ENCODE results near the gene SIDT2.
"Not testable (repeated sequence)": the region's sequence is repeated elsewhere in the genome, so short reads cannot be mapped to it uniquely, and the experiment has no call there.

Gene SIDT2

DNA sequence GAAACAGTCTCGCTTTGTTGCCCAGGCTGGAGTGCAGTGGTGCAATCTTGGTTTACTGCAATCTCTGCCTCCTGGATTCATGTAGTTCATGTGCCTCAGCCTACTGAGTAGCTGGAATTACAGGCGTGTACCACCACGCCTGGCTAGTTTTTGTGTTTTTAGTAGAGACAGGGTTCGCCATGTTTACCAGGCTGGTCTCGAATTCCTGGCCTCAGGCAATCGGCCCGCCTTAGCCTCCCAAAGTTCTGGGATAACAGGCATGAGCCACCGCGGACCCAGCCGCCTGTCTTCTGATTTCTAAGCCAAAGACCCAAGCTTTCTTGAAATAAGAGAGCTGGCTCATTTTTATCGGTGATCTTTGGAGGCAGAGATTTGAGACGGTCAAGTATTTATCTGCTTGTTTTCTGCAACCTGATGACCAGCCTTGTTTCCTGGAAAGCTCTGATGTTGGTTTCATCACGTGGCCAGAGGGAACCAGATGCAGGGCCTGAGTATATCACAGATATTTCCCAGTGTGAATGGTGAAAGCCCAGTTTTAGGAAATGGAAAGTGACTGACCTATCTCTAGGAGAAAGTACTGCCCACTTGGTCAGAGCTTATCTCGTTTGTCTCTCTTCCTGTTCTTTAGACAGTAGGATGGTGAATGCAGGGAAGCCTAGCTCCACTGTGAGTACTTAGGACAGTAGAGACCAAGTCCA is 5.7 kb upstream of the SIDT2 start:
- DNase-seq = no peak

DNA sequence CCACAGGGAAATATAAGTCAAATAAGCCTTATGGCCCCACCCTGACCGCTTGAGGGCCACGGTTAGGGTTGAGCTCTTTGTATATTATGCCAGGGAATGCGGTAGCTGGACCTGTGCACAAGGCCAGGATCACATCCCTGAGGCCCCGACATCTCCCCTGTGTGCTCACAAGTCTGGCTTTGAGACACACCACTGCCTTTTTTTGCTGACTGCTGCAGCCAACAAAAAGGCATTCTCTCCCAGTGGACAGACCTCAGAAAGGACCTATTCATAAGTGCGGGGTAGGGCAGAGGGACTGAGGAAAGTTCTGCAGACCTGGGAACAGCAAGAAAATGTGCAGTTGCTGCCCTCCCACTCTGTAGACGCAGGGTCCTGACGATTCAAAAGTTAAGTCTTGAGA is 3.4 kb upstream of the SIDT2 start:
- no peak for DNase-seq

DNA sequence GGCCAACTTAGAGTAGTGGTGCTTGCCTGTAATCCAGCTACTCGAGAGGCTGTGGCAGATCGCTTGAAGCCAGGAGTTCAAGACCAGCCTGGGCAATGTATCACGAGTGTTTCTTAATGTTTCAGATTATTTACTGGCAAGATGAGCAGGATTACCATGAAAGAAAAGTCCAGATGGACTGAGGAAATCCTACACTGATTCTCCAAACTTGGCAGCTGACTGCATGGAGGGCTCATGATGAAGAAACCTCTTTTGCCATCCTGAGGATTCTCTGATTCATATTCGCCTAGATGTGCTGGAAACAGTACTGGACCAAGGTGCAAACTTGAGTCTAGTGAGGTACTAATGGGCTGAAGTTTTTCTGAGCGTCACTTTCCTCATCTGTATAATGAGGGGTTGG is 2.8 kb upstream of the SIDT2 start:
- no peak for DNase-seq

DNA sequence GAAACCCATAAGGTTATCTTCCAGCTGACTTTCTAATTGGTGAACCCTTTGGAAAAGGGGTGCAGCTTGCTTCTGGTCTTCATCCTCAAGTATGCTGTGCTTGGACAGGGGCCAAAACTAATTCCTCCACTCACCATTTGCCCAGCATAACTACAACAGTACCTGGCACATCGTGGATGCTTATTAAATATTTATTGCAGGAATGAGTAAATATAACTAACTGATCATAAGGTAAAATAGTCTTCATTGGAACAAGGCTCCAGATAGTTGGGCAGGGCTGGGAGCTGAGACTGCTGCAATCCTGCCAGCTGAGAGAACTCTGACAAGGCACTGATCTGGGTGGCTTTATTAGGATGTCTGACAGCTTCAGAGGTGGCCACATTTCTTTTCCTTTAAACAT is 2.4 kb upstream of the SIDT2 start:
- no peak for DNase-seq

DNA sequence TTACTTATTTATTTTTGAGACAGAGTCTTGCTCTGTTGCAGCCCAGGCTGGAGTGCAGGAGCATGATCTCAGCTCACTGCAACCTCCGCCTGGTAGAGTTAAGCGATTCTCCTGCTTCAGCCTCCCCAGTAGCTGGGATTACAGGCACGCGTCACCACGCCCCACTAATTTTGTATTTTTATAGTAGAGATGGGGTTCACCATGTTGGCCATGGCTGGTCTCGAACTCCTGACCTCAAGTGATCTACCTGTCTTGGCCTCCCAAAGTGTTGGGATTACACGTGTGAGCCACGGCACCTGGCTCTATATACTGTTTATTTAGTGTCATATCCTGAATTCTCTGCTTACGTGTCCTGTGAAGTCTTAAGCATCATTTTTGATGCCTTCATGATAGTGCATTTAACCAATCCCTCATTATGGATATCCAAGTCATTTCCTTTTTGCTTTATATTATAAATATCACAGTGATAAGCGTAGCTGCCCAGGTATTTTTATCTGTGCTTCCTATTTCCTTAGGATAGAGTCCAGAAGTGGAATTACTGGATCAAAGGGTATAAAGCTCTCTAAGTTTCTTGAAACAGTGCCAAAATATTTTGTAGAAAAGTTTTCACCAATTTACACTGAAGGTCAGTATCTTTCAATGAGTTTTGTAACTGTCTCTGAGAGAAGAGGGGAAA is 871 bp upstream of the SIDT2 start:
- DNase-seq = no peak

DNA sequence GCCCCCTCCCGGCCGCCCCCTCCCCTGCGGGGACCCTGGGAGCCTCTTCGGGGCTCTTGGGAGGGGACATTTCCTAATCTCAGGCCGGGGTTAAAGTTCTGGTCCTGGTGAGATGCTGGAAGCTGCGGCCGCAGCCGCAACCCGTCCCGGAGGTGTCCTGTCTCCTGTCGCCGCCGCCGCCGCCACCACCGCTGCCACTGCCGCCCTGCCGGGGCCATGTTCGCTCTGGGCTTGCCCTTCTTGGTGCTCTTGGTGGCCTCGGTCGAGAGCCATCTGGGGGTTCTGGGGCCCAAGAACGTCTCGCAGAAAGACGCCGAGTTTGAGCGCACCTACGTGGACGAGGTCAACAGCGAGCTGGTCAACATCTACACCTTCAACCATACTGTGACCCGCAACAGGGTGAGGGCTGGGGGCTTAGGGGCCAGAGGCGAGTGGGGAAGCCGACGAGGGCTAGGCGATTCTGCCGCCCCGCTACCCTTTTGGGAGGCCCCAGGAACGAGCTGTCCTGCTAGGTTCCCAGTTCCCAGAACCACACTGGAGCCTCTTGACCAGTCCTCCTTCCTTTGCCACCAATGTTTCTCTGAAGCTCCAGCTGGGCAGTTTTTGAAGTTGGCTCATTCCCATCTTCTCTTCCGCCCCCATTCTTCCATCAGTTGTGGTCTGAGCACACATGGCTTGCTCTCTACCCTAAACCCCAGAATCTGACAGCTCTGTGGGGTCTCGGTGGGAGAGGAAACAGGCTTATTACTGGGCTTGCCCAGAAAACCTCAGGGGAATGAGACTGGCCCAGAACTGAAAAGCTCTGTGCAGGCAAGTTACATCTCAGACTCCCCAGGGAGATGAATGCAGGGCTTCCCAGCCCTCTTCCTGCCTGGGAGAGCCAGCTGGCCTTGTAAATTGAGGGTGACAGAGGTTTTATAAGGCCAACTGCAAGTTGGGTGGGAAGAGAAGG is 781 bp downstream of the SIDT2 start:
- peak; percentile 50 for DNase-seq

DNA sequence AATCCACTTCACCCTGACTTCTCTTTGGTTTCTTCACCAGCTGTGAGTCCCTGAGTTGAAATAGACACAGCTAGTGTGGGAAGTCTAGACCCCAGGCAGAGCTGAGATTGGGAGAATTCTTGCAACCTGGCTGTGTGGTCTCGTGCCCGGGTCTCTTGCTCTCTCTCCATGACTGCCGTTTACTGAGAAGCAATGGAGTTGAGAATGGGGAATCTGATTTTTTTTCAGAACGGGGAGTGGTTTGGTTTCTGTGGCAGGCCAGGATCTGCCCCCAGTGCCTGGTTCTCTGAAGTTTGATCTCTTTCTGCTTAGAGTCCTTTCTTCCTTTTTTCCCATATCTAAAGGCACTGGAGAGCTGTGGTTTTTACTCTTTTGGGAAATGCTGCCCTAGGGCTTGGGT is 1.5 kb downstream of the SIDT2 start:
- DNase-seq = no peak

DNA sequence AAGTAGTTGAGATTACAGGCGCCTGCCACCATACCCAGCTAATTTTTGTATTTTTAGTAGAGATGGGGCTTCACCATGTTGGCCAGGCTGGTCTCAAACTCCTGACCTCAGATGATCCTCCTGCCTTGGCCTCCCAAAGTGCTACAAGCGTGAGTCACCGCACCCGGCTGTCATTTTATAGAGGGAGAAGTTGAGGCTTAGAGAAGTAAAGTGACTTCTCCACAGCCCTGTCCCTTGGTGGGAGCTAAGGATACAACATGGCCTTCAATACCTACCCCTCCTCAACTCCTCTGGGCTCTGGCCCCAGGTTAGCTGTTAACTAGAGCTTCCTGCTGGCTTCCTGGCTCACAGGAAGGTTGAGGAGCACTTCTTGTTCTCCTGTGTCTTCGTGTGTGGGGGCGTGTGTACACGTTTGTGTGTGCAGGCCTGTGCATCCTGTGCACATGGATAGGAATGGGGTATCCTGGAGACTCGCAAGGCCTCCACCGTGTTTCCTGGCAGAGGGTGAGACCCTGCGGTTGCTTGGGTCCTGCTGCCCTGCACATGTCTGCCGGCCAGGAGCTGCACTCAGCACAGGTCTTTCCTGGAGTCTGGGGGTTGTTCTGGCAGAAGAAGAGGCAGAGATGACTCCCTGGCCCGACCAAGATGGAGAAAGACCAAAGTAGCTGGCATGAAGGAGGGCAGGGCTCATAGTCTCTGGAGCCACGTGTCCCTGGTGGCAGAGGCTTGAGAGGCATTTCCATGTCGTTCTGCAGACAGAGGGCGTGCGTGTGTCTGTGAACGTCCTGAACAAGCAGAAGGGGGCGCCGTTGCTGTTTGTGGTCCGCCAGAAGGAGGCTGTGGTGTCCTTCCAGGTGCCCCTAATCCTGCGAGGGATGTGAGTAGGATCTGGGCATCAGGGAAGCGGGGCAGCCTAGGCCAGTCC is 2.4 kb downstream of the SIDT2 start:
- peak; percentile 59 for DNase-seq

DNA sequence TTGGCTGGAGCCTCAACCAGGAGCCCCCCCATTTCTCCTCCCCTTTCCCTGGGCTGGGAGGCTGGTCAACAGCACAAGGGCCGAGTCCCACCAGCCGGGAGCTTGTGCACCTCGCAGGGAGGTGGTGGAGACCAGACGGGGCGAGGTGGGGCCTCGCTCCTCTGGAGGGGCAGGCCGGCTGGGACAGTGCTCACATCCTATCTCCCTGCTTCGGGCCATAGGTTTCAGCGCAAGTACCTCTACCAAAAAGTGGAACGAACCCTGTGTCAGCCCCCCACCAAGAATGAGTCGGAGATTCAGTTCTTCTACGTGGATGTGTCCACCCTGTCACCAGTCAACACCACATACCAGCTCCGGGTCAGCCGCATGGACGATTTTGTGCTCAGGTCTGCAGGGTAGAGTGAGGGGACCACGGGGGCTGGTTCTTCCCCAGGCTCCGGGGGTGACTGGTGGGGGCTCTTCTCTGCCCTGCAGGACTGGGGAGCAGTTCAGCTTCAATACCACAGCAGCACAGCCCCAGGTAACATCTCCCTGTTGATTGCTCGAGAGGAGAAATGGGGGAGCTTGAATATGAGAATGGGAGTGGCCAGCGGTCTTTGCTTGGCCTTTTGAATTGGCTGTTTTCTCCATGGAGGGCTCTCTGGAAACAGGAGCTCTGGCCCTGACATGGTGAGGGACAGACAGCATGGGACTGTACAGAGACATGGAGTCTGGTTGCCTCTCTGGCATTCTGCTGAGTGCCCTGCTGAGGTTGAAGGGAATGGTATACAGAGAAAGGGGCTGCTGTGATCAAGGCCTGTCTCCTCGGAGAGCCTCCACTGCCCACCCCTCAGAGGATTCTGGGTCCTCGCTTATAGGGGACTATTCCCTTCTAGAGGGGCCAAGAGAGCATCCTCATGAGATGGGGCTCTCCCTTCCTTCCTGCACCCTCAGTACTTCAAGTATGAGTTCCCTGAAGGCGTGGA is 3.3 kb downstream of the SIDT2 start:
- no peak for DNase-seq

DNA sequence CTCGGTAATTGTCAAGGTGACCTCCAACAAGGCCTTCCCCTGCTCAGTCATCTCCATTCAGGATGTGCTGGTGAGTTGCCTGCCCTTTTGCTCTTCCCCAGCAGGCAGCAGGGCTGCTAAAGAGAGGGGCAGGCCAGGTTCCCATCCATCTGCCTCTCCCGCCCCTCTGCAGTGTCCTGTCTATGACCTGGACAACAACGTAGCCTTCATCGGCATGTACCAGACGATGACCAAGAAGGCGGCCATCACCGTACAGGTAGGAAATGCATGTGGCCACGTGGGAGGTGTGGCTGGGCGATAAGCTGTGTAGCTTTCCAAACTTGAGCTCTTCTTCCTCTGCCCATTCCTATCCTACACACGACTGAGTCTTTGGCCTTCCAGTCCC is 4.0 kb downstream of the SIDT2 start:
- DNase-seq = no peak

DNA sequence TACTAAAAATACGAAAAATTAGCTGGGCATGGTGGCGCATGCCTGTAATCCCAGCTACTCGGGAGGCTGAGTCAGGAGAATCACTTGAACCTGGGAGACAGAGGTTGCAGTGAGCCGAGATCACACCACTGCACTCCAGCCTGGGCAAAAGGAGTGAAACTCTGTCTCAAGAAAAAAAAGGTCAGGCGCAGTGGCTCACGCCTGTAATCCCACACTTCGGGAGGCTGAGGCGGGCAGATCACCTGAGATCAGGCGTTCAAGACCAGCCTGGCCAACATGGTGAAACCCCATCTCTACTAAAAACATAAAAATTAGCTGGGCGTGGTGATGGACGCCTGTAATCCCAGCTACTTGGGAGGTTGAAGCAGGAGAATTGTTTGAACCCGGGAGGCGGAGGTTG is 4.6 kb downstream of the SIDT2 start:
- not testable (repeated sequence) for DNase-seq

DNA sequence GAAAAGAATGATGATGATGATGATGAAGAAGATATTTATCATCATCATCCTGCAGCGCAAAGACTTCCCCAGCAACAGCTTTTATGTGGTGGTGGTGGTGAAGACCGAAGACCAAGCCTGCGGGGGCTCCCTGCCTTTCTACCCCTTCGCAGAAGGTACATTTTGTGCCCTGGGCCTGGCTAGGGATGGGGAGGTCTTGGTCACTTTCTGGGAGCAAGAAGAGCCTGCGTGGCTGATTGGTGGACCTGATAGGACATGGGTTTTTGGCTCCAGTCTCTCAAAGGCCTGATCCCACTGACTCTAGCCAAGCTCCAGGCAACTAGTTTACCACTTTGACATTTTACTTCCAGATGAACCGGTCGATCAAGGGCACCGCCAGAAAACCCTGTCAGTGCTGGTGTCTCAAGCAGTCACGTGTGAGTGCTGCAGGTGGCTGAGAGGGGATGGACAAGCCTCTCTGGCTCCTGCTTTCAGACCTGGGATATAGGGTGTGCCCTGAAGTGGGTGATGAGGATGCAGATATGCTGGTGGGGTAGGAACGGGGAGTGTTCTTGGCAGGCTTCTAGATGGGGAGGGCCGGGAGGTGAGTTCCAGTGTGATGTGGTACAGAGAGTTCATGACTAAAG is 5.3 kb downstream of the SIDT2 start:
- DNase-seq = no peak

DNA sequence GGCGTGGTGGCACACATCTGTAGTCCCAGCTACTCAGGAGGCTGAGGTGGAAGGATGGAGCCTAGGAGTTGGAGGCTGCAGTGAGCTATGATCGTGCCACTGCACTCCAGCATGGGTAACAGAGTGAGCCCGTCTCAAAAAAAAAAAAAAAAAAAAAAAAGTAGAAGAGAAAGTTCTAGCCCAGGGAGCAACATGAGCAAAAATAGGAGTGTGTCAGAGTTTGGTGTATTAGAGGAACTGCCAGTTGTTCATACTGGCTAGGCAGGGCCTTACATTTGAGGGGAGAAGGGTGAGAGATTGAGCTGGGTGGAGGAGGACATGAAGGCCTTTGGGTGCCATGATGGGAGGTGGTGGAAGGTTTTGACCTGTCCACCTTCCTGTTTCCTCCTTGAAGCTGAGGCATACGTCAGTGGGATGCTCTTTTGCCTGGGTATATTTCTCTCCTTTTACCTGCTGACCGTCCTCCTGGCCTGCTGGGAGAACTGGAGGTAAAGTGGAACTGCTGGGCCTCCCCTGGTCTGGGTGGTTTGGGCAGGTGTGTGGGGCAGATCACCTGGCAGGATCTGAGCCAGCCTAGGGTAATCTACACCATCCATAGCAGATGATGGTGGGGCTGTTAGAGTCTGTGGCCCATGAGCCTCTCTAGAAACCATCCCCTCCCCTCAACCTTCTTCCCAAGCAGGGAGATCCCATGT is 7.3 kb downstream of the SIDT2 start:
- no peak for DNase-seq

DNA sequence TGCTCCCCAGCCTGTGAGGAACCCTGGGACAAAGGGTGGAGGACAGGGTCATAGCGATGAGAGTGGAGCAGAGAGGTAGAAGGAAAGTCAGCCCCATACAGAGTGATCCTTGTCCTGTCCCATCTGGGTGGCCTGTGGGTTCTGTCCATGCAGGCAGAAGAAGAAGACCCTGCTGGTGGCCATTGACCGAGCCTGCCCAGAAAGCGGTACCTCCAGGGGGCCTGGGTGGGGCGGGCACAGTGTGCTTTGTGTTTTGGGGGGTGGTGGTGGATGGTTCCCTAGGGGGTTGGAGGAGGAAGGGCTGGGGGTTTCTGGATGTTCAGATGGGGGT is 7.9 kb downstream of the SIDT2 start:
- no peak for DNase-seq

DNA sequence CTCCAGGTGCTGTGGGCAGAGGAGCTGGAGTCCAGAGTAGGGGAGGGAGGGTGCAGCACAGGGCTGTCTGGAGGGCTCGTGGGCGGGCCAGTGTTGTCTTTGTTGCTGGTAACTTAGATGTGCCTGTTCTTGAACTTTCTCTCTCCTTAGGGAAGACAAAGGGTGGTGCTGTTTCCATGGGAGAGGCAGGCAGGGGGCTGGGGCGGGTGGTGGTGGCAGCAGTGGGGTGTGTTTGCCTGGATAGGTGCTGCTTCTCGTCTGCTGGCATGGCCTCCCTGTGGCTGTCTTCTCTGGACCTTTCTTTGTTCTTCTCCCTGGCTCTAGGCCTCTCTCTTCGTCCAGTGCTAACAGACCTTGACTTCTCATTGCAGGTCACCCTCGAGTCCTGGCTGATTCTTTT is 8.5 kb downstream of the SIDT2 start:
- no peak for DNase-seq

DNA sequence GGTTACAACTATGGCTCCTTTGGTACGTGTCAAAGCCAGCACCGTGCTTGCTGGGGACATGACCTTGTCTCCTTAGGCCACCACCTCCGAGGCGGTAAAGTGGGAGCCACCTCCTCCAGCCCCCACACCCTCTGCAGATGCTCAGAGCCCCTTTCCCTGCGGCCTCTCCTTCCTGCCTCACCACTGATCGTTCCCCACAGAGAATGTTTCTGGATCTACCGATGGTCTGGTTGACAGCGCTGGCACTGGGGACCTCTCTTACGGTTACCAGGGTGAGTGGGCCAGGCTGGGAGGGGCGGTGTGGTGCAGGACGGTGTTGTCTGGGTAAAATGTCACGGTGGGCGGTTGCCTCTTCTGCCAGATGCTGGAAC is 8.9 kb downstream of the SIDT2 start:
- DNase-seq = no peak

DNA sequence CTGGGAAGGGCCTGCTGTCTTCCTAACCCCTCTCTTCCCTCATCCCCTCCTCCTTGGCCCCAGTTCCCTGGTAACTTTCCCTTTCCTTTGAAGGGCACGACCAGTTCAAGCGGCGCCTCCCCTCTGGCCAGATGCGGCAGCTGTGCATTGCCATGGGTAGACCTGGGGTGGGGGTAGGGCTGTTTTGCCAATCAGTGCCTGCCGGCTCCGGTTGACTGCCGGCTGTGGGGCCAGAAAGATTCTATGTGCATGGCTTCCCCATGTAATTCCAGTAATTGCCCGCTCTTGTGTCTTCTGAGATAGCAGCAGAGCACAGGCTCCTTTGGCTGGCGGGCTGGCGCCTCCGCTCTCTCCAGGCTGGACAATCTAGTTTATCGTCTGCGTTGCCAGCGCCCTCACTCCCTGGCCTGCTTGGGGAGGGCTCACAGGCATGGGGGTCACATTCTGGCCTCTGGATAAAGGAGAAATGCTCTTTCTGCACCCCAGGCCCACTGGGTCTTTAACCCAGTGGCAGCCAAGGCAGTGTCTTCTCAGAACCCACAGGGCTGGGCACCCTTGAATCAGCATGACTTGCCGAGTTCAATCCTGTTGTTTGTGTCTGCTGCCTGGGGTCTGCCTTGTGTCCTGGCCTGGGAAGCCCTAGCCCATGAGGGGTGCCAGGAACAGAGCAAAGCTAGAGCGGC is 9.4 kb downstream of the SIDT2 start:
- DNase-seq = no peak

DNA sequence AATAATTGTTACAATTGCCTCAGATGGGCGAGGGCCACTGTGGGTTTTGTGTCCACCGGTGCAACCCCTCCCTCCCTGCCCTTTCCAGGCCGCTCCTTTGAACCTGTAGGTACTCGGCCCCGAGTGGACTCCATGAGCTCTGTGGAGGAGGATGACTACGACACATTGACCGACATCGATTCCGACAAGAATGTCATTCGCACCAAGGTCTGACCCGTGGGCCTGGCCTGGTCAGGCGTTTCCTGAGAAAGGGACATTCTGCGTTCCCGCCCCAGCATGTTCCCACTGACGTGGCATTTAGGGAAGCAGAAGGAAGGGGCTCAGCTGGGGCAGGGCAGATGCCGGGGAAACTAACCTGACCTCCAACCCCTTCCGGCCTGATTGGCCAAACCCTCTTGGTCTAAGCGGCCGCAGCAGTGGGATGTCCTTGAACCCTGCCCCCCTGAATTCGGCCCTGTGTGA is 10.1 kb downstream of the SIDT2 start:
- DNase-seq = no peak

DNA sequence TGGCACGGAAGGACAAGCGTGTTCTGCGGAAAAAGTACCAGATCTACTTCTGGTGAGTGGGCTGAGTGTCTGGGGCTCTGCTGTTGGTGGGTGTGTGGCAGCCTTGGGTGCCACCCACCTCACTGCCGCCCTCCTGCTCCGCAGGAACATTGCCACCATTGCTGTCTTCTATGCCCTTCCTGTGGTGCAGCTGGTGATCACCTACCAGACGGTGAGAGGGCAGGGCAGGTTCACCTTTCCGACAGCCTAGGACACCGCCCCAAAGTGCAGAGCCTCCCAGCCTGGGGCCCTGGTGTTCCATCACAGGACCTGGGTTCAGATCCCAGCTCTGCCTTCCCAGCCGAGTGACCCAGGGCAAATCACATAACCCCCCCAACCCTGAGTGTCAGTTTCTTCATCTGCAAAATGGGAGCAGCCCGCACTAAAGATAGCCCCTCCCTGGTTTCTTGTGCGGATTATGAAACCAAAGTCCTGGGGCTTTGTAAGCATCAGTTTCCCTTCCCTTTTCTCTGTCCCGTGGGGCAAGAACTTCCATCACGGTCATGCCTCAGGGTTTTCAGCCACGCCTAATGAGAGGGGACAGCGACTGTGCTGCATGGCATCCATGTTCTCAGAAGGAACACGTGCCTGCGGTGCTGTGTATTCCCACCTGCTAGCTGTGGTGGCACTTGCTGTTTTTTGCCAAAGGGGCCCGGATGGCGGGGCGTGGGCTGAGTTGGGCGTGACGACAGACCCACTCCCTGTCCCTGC is 10.8 kb downstream of the SIDT2 start:
- no peak for DNase-seq
